ENCODE measurements around the gene SLC7A6OS.
A peak's percentile ranks its signal among the peaks of the same experiment; 100 is the strongest.
"Not testable (repeated sequence)": the region's sequence is repeated elsewhere in the genome, so short reads cannot be mapped to it uniquely, and the experiment has no call there.

SLC7A6OS gene

GRCh38 chr16:68298907-68299561 is 11.7 kb downstream of the SLC7A6OS start:
- DNase-seq (ENCODE audit: low read depth in 2 of 2), result no peak

GRCh38 chr16:68298312-68298711 is 12.4 kb downstream of the SLC7A6OS start:
- no peak for DNase-seq (ENCODE audit: low read depth in 2 of 2)

- DNase-seq (ENCODE audit: low read depth in 2 of 2), result no peak
These were observed 12.8 kb downstream of the SLC7A6OS start for GRCh38 chr16:68297908-68298307.

- no peak for DNase-seq (ENCODE audit: low read depth in 2 of 2)
These were observed 14.1 kb downstream of the SLC7A6OS start for GRCh38 chr16:68296693-68297092.

GRCh38 chr16:68296291-68296690 is 14.5 kb downstream of the SLC7A6OS start:
- no peak for DNase-seq (ENCODE audit: low read depth in 2 of 2)

- DNase-seq (ENCODE audit: low read depth in 2 of 2), result no peak
These were observed 18.3 kb downstream of the SLC7A6OS start for GRCh38 chr16:68292425-68292824.

- no peak for DNase-seq (ENCODE audit: low read depth in 2 of 2)
These were observed 19.5 kb downstream of the SLC7A6OS start for GRCh38 chr16:68291227-68291626.

- no peak for DNase-seq (ENCODE audit: low read depth in 2 of 2)
These were observed 20.3 kb downstream of the SLC7A6OS start for GRCh38 chr16:68290450-68290849.

- DNase-seq (ENCODE audit: low read depth in 2 of 2), result peak in 1 of 2 experiments; percentile 52
These were observed 21.0 kb downstream of the SLC7A6OS start for GRCh38 chr16:68289621-68290329.

- no peak for DNase-seq (ENCODE audit: low read depth in 2 of 2)
These were observed 21.5 kb downstream of the SLC7A6OS start for GRCh38 chr16:68289202-68289601.

- not testable (repeated sequence) for DNase-seq (ENCODE audit: low read depth in 2 of 2)
These were observed 21.9 kb downstream of the SLC7A6OS start for GRCh38 chr16:68288796-68289195.

GRCh38 chr16:68288252-68288650 is 22.5 kb downstream of the SLC7A6OS start:
- DNase-seq (ENCODE audit: low read depth in 2 of 2), result no peak

- DNase-seq (ENCODE audit: low read depth in 2 of 2), result no peak
These were observed 23.2 kb downstream of the SLC7A6OS start for GRCh38 chr16:68287276-68288251.

GRCh38 chr16:68286153-68287074 is 24.3 kb downstream of the SLC7A6OS start:
- DNase-seq (ENCODE audit: low read depth in 2 of 2), result no peak

GRCh38 chr16:68285683-68286082 is 25.1 kb downstream of the SLC7A6OS start:
- DNase-seq (ENCODE audit: low read depth in 2 of 2), result no peak

- DNase-seq (ENCODE audit: low read depth in 2 of 2), result no peak
These were observed 25.9 kb downstream of the SLC7A6OS start for GRCh38 chr16:68284847-68285246.

GRCh38 chr16:68283801-68284598 is 26.7 kb downstream of the SLC7A6OS start:
- no peak for DNase-seq (ENCODE audit: low read depth in 2 of 2)

- DNase-seq (ENCODE audit: low read depth in 2 of 2), result no peak
These were observed 27.4 kb downstream of the SLC7A6OS start for GRCh38 chr16:68283346-68283745.

- DNase-seq (ENCODE audit: low read depth in 2 of 2), result no peak
These were observed 28.7 kb downstream of the SLC7A6OS start for GRCh38 chr16:68282064-68282452.

GRCh38 chr16:68281368-68282063 is 29.2 kb downstream of the SLC7A6OS start:
- no peak for DNase-seq (ENCODE audit: low read depth in 2 of 2)
